ENCODE measurements around the gene ABCC4.

Gene ABCC4

DNA sequence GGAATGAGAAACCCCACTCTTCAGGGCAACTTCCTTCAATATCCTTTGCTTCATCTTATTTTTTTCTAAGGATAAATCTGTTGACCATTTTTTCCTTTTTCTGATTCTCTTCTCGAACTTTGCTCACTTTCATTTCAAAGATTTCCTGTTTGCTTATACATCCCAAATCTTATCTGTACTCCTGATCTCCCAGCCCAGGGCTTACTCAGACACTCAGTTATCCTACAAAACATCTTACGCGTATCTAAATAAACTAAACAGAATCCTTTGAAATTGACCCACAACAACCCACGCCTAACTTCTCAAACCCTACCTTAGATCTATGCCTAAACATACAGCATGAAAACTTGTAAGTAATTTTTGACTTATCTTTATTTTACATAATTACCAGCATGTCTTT lies 179.2 kb downstream of the ABCC4 start:
- FAIRE-seq = no peak
- DNase-seq (ENCODE audit: low spot score) = no peak

DNA sequence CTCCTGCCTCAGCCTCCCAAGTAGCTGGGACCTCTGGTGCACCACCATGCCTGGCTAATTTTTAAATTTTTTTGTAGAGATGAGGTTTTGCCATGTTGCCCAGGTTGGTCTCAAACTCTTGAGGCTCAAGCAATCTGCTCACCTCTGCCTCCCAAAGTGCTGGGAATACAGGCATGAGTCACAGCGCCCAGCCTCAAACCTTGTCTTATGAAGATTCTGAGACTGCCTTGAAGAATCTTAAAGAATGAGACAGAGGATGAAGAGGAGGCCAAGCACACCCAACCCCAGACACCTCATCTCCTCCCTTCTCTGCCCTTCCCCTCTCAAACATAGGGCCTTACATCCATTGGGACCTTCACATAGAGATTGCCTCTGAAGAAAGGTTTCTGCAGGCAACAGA lies 179.7 kb downstream of the ABCC4 start:
- FAIRE-seq = no peak
- no peak for DNase-seq (ENCODE audit: low spot score)

DNA sequence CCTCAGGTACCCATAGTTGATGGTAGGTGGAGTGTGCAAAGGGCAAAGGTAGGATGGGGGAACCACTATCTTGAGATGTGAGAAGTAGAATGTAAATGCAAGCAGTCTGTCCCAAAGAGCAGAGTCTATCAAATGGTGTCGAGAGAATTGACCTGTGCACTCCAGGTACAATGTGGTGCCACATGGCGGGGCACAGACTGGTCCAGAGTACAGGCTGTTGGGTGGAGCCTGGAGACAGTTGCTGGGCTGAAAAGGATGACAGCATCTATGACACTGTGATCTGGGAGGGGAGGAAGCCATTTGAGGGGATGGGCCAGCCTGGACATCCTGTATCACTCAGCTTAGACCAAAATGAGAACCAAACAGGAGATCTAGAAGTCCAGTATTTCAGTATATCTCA lies 180.6 kb downstream of the ABCC4 start:
- no peak for FAIRE-seq

DNA sequence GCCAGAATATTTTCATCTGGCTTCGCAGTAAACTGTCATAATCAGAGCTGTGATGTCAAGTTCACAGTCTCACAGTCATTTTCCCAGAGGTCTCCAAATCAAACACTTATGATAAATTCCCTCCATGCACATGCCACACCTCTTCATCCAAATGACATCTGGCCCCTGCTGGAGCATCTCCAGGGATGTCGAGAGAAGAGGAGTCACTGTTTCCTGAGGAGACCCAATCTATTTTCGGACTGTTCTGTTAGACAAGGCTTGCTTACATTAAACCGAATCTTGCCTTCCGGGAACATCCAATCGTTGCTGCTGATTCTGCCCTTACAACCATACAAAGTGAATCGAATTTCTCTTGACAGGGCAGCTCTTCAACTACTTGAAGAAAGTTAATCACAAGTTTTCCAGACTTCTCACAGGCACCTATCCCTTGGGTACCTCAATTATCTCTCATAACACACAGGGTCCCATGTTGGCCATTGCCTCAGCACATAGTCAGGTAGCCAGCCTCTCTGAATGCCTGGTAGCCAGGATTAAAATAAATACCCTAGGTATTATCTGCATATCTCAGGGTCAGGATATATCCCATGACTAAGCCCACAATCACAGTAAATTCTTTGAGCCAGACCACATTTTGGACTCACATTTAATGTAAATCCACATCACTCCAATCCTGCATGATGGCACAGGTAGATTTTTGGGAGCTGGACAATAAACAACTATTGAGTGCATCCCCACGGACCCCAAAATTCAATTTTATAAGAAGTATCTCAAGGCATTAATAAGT lies 182.5 kb downstream of the ABCC4 start:
- FAIRE-seq (no peak), DNase-seq (ENCODE audit: low spot score) (no peak)

More for the DNA sequence above, 180.6 kb downstream of the ABCC4 start:
- DNase-seq (ENCODE audit: low spot score) = no peak

DNA sequence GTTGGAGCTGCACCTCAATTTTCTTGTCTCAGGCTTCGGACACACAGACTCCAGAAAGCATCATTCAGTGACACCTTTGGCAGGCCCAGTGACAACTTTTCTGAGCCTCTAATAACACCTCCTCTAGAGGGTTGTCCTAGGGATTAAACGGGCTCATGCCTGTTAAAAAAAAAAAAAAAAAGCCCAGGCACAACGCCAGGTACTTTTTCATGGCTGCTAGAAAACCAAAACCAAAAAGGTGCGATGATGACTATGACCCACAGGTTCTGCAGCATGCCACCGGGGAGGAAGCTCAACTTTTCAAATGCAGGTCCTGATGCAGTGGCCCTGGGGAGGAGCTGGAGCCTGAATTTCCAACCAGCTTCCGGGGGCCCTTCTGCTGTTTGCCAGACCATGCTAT lies 184.2 kb downstream of the ABCC4 start:
- FAIRE-seq = no peak
- no peak for DNase-seq (ENCODE audit: low spot score)

DNA sequence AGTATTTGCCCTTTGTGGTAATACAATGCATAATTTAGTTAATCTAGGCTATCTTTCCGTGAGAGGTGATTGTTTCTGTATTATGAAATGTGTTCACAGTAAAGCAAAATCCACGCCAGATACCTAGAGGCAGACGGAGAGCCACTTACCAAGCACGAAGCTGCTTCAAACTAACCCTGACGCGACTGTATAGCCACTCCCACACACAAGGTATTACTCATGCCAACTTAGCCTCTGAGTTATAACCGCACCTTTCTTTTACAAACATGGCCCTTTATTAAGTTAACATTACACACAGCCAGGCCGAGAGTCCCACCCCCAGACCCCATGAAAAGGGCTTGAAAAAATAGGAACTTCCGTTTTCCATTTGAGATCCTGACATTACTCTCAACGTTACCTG lies 185.7 kb downstream of the ABCC4 start:
- FAIRE-seq = no peak
- DNase-seq (ENCODE audit: low spot score) = no peak

DNA sequence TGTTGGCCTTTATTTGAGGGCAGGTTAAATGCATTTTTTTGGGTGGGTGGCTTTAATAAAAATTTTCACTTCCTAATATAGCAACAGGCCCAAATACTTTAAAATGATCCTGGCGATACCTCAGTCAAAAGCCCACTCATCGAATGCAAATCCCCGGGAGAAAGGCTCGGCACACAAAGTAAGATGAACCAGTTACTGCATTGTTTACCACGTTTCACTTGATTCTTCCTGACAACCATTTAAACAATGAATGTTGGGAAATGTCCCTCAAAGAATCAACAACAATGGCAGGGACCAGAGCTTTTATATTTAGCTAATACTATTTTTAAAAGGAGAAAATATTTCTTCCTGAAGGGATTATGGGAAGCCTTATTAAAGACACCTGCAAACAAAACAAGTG lies 187.7 kb downstream of the ABCC4 start:
- FAIRE-seq (no peak), DNase-seq (ENCODE audit: low spot score) (no peak)

DNA sequence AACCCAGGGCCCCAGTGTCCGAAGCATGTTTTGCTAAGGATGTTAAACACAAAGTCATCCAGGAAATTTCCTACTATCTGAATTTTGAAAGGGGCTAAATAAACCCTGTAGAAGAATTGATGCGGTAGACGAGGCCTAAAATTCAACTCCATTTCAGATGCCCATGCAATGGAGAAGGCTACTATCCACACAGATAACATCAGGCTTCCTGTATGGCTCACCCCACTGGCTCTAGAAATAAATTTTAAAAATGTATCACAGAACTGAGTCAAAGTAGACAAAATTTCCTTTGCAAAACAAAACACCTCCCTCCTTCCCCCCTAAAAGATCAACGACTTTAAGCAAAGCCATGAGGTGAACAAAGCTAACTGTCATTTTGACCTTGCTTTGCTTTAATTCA lies 188.4 kb downstream of the ABCC4 start:
- DNase-seq (ENCODE audit: low spot score) (no peak), FAIRE-seq (no peak)

DNA sequence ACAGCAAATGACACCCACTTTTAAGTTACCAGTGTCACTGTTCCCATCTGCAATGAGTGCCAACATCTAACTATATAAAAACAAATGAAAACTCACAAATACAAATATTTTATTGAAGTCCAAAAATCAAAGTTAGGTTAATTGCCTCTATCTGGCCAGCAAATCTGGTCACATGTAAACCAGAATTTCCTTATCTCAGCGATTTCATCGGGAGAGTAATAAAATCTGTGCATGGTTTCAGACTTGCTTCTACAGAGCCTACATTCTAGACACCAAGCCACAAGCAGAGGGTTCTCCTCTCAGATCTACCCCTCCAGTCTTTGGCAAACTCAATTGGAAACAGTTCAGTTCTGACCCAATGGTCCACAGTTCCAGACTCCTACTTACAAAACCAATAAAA lies 189.6 kb downstream of the ABCC4 start:
- FAIRE-seq = no peak
- no peak for DNase-seq (ENCODE audit: low spot score)

DNA sequence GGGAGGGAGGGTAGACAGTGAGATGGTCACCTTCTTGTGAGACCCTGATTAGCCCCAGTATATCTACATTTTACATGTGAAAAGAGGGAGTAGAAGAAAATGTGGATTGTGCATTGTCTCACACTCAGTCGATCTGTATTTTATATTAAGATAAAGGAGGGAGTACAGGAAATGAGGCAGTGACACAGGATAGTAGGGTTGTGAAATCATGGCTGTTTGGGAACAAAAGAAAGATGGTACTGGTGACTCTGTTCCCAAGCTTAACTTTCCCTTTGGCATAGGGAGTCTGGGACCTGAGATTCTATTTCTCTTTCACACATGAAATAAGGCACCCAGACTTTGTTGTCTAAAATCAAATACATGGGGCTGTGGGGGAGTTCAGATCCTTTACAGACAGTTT lies 194.7 kb downstream of the ABCC4 start:
- DNase-seq (ENCODE audit: low spot score) = no peak
- no peak for FAIRE-seq

DNA sequence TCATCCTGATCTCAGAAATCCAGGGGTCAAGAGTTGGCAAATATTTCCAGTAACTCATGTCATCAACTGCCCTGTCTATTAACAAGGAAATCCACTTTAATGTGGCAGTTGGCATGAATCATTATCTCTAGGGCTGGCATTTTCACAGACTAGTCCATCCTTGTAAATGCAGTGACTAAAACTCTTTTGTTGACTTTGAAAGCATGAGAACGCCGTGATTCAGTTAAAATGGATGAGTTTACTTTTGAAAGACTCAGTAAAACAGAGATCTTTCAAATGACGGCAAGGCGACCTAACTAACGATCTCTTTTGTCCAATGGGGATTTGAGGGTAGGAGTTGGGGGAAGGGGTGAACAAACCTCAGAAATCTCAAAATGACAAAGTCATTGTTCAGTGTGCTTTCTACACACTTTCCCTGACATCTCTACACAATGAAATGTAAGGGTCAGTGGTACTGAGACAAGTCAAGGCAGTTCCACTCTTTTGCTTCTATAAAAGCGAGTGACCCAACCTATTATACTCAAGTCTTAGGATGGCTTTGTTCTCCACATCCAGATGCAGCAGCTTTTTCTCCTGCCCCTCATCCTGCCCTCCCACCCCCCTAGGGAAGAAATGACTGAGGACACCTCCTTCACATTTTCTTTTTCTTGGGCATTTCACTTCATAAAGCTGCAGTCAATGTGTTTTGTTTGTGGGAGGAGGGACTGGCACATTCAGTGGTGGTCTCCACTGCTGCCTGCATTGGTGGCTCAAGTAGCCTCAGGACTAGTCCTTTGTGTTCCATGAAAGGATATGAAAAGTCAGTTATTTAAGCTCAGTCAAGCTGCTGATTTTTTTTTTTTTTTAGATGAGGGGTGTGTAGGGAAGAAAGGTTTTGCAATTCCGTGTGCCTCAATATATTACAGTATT lies 200.5 kb downstream of the ABCC4 start:
- DNase-seq (ENCODE audit: low spot score) (peak; percentile 18), FAIRE-seq (no peak)

DNA sequence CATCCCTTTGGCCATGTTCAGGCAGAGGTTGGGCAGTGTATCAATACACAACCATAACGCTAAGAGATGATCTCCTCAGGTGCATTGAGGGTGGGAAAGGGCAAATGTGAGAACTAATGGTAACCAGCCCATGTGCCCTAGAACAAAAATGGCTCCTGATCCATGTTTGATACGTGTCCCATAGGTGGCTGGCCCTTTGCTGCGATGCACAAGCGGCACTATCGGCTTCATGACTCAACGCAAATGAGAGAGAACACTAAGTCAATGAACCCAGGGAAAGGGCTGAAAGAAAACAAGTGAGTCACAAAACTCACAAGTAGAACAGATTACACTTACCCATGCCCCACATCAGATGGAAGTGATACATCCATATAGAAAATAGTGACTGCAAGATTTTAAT lies 201.7 kb downstream of the ABCC4 start:
- FAIRE-seq = no peak
- DNase-seq (ENCODE audit: low spot score) = no peak

DNA sequence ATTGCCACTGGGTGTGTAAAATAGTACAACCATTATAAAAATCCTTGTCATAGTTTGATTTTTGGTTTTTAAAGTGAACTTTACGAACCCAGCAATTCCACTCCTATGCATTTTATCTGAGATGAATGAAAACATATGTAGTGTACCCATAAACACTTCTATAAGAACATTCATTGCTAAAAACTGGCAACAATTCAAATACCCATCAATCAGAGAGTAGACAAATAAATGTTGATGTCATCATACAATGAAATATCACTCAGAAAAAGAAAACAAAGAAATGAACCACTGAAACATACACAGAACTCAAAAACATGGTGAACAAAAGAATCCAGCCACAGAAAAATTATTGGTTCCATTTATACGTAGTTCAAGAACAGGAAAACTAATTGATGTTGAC lies 202.3 kb downstream of the ABCC4 start:
- no peak for FAIRE-seq
- no peak for DNase-seq (ENCODE audit: low spot score)

DNA sequence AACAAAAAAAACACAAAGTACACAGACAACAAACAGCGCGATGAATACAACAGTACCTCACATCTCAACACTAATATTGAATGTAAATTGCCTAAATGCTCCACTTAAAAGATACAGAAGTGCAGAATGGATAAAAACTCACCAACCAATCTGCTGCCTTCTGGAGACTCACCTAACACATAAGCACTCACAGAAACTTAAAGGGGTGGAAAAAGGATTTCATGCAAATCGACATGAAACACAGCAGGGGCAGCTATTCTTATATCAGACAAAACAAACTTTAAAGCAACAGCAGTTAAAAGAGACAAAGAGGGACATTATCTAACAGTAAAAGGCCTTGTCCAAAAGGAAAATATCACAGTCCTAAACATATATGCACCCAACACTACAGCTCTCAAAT lies 209.5 kb downstream of the ABCC4 start:
- FAIRE-seq = no peak
- no peak for DNase-seq (ENCODE audit: low spot score)

DNA sequence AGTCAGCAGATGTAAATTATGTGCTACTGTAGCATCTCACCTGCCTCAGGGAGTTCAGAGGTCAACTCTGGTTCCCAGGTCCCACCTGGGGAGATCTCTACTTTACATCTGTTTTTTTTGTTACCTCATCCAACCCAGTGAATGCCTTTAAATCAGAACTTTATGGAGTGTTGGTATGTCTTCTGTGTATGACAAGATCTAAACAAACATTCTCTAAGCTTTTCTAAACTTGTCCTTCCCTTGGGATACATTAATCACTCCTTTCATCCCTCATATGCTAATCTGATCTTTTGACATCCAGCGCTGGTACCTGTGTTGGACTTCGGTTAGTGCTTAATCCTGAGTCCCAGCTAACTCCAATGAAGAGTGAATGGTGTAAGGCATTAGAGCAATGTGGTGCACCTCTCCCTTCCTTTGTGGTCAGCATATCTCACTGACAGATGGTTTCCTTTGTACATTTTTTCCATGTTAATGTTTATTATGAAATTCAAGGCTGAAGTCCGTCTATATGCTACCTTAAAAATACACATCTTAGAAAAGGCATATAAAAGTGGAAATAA lies 213.4 kb downstream of the ABCC4 start:
- DNase-seq (ENCODE audit: low spot score) (no peak), FAIRE-seq (no peak)

DNA sequence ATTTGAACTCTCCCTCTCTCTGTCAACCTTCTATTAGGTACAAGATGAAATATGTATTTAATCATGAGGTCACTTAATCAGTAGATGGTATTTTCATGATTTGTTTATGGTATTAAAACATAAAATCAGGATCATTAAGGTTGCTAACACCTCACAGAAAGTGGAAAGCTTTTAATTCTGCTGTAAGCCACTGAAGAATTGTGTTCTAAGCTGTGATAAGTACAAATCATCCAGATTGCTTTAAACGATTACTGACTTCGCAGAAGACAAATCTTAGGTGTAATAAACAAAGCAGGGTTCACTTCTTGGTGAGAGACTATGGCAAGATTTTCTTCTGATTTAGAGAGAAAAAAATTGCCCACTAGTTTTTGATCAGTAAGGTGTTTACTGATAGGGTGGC lies 214.5 kb downstream of the ABCC4 start:
- DNase-seq (ENCODE audit: low spot score) = no peak
- no peak for FAIRE-seq

DNA sequence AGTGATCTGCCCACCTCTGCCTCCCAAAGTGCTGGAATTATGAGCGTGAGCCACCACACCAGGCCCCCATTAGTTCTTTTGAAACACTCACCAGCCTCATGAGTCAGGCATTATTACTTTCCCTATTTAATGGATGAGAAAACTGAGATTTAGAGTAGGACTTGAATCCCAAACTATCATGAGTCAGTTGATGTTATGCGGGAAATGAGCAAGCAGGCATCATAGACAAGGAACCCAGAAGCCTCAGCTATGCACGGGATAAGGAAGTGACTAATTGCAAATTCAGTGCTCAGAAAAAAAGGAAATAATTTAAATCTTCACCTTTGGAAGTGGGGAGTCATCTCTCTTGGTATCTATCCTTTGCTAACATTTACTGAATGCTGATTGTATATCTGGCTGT lies 217.5 kb downstream of the ABCC4 start:
- FAIRE-seq = no peak
- peak; percentile 3 for DNase-seq (ENCODE audit: low spot score)

DNA sequence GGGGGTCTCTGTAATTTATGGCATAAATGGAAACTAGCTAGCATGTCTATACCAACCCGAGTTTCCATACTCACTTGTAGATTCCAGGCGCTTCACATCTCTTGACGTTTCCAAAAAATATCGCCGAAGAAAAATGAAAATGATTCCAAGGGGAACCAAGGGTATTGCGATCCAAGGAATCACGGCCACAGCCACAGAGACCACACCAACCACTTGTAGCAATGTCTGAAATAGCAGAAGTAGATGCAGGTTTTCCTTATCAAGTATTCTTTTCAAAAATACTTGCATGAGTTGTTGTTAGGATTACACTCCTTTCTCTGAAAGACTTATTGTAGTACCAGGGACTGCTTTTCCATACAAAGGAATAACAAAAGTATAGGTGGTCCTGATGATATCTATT lies 218.2 kb downstream of the ABCC4 start:
- DNase-seq (ENCODE audit: low spot score) (no peak), FAIRE-seq (no peak)

DNA sequence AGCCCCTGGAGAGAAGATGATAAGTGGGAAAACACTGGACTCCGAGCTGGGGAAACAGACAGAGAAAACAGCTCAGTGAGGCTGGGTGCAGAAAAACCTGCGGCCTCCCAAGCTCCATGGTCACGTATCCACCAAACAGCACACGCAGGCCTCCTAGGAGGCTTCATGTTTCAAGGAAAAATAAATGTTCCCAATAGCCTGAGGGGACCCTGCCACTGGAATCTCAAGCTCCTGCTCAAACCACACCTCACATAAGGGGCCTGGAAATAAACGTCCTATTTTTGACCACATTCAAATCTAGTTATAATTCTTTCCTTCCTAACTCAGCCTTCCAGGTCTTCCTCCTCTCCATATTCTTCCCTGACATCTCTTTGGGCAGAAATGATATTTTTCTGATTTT lies 225.7 kb downstream of the ABCC4 start:
- FAIRE-seq (no peak), DNase-seq (ENCODE audit: low spot score) (no peak)

DNA sequence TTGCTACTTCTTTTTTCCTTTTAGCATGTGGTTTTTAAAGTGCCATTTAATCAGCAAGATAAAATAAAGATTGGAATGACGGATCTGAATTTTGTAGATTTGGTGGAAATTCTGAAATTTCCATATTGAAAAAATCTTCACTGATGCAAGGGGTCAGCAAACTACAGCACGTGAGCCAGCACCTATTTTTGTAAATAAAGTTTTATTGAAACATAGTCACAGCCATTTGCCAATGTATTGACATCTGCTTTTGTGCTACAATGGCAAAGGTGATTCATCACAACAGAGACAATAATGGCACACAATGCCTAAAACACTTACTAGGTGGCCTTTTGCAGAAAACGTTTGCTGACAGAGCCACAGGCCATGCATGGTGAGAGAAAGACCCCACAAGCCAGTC lies 226.4 kb downstream of the ABCC4 start:
- DNase-seq (ENCODE audit: low spot score) (no peak), FAIRE-seq (no peak)

DNA sequence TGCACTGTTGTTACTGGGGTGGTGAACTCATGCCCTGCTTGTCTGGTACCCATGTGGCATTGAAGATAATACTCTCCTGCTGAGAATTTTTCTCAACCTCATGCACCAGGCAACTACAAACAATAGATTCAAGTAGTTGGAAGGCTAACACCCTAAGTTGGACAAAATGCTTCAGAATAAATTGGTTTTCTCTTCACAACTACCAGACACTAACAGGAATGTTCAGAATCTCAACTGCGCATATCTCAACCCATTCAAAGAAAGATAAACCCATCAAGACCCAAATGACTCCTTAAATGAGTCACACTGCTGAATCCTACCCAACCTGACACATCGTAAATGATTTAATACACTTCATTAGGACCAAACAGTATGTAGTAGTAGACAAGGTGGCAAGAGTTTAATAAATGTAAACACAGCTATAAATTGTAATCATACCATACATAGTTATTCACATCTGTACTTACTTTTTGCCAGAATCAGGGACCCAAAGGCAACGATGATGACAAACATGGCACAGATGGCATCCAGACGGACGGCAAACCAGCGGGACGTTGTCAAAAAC lies 227.4 kb downstream of the ABCC4 start:
- no peak for DNase-seq (ENCODE audit: low spot score)
- no peak for FAIRE-seq

DNA sequence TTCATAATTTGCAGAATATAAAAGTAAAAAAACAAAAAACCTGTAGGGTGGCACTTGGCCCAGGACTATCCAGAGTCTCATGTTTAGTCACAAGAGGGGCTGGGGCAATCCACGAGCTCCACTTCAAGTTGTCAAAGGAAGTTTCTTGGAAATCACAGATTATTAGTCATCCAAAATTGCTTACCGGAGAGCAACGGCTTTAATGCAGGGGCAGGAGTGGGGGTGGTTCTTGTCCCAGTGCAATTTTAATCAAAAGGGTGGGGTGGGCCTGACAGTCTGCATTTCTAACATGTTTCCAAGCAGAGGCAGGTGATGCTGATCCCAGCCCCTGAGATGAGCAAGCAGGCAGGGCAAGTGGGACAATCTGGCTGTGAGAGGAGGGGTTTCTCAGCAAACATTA lies 233.9 kb downstream of the ABCC4 start:
- DNase-seq (ENCODE audit: low spot score) = no peak
- FAIRE-seq = no peak

Measured in urothelium cell line (cell line).